Islet precursor cell (in vitro differentiated cells): Measurements from ENCODE around the gene TMEM184B.
"Not testable (repeated sequence)": the region's sequence is repeated elsewhere in the genome, so short reads cannot be mapped to it uniquely, and the experiment has no call there.

Source experiments
- DNase-seq: peaks from one replicate; pipeline ENCODE4 v3.0.0-alpha.2; 2018

TMEM184B gene

DNA sequence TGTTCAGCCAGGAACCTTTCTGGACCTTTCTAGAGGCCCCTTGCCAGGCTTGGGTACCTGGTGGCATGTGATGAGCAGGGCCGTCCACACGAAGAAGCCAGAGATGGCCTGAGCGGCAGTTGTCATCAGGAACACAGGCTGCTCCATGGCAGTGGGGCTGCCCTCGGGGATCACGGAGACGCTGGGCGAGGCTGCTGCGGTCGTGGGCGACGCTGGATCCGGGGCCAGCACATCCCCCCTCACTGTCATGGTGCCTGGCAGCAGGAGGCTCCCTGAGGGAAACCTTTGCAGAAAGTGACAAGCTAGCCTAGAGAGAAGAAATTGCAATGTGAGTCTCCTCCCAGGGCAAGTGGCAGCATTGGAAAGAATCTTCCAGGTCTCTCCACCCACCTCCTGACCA is 25.1 kb downstream of the TMEM184B start:
- DNase-seq: no peak

DNA sequence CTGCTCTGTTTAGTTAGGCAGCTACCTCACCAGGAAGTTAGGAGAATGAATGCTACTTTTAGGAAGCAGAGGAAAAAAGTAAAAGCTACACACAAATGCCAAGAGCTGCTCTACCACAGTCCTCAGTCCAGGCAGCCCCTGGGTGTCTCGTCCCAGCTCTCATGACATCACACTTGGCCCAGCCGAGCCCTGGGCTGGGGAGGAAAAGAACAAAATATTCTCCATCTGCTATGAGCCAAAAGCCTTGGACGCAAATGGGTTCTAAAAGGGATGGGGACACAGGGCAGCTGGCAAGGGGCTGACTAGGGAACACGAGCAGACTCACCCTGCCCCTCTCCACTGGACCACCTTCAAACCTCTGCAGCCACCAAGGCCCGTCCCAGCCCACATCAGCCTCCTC is 26.1 kb downstream of the TMEM184B start:
- no peak for DNase-seq

DNA sequence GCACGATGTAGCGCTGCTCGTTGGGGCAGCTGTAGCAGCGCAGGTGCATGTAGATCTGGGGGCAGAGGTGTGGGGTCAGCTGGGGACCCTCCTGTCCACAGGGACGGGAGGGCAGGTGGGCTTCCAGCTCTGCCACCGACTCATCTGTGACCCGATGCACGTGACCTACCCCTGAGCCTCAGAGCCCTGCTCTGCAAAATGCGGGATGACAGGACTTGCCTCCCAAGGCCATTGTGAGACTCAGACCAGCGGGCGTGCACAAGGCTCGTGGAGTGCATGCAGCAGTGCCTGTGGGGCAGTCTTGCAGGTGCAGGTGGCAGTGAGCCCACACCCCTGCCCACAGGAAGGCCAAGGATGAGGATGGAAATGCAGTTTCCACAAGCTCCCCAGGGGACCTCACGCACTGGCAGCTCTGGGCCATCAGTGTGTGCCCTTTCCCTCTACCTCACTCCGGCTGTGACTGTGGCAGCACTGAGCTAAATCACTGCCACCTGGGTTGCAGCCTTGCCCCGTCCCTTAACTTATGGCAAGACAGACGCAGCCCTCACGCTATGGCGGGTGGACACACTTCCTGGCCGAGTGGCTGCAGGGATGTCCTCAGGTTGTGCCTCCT is 26.7 kb downstream of the TMEM184B start:
- no peak for DNase-seq

DNA sequence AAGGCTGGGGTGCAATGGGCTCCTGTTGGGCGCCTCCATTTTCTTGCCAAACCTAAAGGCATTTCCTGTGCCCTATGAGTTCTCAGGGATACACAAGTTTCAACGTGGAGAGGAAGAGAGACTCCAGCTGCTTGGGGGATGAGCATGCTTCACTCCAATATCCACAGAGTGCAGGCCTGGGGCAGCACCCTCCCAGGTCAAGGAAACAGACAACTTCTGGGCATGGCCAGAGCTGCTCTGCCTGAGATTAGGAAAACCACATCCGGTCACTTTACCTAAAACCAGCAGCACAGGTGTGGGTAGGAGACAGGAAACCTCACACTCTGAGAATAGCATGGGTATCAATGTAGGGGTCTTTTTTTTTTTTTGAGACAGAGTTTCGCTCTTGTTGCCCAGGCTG is 28.7 kb downstream of the TMEM184B start:
- DNase-seq: no peak

DNA sequence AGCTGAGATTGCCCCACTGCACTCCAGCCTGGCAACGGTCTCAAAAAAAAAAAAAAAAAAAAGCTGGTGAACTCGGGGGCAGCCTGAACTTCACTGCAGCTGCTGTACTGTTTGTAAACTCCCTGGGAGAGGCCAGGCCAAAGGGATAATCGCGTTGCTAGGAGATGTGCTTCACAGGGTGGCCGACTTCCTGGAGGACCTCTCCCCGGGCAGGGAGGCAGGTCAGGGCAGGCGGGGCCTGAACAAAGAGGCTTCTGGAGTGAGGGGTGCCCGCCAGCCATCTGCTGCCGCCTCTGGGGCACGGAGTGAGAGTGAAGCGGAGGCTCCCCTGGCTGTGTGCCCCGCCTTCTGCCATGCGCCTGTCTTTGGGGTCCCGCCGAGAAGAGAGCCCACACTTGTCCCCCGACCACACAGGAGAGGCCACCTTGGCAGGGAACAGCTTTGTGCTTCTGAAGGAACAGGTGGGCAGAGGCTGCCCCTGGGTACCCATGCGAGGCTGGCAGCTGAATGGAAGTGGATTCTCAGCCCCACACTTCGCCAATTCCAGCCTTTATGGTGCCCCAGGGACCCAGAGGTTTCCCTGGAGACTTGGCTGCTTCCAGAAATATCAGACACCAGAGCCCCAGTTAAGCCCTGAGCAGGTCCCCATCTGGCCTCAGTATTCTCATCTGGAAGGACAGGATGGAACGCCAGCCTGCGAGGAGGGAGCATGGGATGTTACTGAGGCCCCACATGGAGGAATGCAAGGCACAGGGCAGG is 29.6 kb downstream of the TMEM184B start:
- DNase-seq: no peak

DNA sequence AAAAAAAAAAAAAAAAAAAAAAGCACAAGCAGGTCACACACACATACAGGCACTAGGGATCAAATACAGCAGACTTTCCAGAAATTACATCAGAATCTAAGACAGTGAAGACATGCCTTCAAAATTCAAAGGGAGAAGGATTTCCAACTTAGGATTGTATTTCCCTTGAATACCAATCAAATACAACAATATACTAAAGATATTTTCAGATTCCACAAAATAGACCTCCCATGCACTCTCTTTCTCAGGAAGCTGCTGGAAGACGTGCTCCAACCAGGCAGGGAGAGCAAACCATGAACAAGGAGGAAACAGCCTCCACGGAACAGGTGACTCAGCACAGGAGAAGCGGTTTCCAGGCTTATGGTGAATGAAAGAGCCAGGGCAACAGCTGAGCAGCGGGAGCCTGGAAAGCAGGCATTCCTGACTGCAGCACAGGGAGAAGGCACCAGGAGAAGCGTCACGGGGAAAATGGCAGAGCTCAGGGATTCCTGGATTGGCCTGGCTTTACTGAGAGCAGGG is 32.0 kb downstream of the TMEM184B start:
- DNase-seq: peak; percentile 96

DNA sequence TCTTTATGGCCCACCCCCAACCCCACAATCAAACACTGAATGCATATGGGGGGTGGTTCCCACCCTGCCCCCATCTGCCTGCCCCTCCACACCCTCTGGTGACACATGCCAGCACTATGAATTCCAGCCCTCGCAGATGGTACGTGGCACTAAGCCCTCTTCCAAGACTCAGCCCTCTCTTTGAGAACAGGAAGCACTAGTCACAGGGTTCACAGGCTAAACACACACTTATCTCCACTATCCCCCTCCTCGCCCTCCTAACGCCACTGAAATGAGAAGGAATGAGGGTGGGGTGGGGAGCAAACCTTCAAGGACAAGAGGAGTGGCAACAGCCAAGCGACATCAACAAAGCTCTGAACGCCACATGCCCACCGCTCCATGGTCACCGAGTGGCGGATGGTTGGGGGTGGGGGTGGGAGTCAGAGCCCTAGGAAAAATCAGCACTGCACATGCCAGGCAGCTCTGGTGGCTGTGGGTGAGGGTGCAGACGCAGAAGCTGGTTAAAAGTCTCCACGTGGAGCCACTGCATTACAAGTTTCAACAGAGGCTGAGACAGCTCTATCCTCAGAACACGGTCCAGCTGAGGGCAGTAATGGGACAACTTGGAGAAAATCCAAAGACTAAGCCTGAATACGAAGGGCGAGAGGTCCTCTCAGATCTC is 33.6 kb downstream of the TMEM184B start:
- DNase-seq: peak; percentile 65

DNA sequence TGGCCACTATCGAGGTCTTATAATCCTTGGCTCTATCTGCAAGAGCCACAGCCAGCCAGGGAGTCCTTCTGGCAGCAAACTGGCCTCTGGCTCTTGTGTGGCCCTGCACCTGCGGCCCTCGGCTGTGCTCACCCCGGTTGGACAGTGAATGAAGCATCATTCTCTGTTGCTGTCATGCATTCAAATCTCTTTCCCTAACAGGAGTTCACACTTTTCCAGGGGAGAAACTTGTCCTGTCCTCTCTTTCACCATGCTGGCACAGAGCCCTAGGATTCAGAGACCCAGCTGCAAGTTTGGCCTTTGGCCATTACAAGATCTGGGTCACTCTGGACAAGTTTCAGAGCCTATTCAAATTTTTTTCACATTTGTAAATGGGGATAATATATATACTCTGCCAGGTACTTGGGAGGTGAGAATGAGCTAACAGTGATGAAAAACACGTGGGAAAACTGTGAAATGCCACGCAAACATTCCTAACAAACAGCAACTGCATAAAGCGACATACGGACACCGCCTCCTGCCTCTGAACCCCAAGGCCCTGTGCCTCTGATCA is 34.2 kb downstream of the TMEM184B start:
- DNase-seq: no peak

DNA sequence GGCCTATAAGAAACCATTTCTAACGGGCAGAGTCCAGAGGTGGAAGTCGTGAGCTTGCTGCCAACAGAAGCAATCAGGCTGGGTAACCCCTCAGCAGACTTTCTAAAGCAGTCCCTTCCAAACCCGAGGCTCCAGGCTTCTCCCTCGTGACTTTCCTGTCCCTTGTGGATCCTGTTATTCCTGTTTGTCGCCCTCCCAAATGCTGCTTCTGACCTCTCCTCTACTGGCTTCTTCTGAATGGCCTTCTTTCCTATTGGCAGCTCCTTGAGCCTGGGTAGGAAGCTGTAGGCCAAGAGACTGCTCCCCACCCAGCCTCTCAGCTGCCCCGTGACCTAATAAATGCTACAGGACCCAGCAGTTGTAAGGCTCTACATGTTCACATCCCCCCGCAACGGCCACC is 36.0 kb downstream of the TMEM184B start:
- peak; percentile 90 for DNase-seq

DNA sequence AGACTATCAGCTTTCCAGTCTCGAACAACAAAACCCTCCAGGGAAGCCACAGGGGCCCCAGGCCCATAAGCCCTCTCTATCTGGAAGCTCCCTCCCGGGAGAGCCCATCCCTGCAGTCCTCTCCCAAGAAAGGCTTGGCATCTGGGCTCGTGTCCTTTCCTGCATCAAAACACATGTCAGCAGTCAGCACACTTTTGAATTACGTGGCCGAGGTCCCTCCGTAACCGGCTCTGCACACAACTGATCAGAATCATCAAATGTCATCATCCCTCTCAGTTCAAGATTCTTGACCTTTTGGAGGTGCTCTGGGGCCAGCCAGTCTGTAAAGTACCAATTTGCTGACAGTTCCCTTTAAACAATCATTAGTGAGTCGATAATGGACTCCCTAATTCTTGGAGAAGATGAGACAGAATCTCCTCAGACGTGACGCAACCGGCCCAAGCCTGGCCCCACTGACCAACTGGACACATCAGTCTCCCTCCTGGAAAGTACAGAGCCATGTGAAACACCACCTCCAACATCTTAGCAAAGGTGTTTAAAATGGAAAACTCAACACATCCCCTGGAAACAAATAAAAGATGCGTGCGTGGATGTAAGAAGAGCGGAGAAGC is 37.5 kb downstream of the TMEM184B start:
- DNase-seq: no peak

DNA sequence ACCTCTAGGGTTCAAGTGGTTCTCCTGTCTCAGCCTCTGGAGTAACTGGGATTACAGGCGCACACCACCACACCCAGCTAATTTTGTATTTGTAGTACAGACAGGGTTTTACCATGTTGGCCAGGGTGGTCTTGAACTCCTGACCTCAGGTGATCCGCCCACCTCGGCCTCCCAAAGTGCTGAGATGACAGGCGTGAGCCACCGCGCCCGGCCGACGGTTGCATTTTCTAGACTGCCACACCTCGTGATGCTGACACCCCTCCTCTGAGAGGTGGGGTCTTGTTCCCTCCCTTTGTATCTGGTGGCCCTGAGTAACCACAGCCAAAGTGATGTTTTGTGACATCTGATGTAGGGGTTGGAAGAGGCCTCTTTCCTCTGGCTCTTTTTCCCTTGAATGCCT is 39.0 kb downstream of the TMEM184B start:
- not testable (repeated sequence) for DNase-seq

DNA sequence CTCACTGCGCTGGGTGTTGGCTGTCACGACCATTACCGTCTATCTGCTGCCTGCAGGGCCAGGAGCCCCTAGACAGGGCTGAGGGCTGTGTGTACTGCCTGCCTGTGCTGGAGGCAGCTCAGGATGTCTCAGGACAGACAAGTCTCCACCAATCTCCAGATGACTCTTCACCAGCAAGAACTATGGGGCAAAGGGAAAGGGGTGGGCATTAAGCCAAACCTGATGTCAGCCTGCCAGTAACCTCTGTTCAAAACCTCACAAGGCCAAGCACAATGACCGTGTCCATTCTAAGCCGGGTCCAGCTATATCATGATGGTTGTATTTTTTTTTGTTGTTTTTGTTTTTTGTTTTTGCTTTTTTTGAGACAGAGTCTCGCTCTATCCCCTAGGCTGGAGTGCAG is 39.4 kb downstream of the TMEM184B start:
- DNase-seq: no peak

DNA sequence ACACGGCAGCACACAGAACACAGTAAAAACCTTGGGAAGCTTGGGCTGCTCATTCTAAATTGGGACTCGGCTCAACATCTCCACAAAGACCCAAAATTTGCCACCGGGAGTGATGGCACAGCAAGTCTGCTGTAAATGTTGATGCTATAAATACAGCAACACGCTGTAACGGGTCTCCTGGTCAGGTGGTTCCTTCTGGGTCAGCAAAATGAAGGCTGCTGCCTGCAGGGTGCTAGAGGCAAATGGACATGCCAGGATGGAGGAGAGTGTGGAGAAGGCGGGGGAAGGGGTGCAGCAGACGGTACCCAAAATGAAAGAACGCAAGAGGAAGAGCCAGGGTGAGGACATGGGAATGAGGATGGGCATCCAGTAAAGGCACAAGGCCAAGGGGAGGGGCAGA is 40.6 kb downstream of the TMEM184B start:
- no peak for DNase-seq

DNA sequence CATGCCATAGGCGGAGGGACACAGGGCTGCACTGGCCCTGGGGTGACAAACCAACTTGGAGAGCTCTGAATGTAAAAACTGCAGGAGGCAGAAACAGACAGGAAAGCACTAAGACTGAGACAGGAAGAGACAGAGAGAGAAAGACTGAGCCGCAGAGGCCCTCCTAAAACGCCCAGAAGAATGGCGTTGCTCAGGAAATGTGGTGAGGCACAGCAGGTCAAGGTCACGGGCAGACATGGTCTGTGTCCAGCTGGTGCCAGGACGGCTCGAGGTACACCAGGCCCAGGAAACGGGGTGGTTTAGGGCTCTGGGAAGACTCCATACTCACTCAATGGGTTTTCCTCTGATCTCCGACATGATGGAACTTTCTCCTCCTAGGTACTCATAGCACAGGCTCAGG is 41.9 kb downstream of the TMEM184B start:
- DNase-seq: no peak

DNA sequence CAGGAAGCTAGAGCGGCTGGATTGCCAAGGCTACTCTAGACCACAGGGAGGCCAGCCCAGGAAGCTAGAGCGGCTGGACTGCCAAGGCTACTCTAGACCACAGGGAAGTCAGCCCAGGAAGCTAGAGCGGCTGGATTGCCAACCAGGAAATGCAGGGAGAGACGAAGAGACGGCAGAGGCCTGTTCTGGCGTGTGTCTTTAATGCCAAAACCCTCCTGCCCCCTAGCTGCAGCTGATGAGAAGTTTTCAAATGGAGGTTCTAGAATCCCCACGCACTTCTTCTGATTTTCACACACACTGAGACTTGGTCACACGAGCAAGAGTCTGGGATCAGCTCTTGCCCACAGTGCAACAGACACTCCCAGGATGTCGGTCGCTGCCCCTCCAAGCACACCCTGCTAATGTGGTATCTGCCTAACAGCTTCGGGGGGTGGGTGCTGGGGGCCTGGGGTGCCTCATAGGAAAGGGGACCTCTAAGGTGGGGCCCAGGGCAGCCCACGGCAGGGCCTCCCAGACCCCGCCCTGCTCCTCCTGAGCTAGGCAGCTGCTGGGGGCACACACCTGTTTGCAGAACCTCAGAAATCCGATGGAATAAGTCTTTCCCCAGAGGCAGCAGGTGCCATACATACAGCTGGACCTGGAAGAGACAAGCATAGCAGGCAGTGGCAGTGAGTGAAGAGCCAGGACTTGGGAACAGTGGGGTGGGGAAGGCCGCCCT is 42.5 kb downstream of the TMEM184B start:
- DNase-seq: peak; percentile 77

DNA sequence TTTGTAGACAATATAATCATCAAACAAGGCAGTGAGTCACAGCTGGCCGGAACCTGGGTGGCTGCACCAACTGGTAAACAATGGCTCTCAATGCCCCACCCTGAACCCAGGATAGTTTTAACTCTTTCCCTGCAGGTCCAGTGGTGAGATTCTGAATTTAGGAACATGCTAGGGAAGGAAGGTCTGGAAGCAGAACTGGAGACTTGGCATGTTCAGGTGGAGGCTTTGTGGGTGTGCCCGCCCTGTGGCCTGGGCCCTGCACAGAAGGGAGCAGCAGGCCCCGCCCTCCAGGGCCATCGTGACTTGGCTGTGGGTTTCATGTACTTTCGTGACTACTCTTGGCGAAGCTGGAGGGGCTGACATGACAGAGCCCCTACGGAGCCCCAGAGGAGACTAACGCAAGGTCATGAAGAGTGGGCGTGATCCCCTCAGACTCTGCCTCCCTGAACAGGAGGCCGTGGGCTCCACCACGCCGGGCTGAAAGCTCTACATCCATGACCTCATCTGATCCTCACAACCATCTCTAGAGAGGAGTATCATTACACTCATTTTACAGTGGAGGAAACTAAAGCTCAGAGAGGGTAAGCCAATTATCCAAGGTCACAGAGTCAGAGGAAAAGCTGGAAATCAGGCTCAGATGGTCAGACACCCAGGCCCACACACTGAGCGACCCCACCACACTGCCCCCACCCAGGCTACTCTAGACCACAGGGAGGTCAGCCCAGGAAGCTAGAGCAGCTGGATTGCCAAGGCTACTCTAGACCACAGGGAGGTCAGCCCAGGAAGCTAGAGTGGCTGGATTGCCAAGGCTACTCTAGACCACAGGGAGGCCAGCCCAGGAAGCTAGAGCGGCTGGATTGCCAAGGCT is 43.7 kb downstream of the TMEM184B start:
- no peak for DNase-seq

DNA sequence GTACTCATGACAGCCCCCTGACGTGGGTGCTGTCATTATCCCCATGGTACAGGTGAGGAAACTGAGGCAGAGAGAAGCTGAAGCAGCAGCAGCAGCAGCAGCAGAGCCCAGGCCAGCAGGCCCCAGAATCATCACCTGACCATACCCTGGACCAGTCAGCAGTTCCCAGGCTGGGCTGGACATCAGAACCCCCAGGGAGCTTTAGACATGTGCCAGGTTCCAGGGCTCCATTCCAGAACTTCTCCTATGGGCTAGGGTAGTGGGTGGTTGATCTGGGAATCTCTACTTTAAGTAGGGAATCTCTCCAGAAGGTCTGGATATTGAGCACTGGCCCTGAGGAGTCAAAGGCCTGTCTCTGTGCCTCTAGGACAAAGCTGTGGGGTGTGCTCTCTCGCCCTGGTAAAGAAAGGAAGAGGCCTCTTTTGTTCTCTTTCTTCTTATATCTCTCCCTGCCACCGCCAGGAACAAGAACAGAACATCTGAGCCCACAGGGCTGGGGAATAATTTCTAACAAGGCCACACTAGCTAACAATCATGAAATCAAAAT is 44.4 kb downstream of the TMEM184B start:
- DNase-seq: no peak

DNA sequence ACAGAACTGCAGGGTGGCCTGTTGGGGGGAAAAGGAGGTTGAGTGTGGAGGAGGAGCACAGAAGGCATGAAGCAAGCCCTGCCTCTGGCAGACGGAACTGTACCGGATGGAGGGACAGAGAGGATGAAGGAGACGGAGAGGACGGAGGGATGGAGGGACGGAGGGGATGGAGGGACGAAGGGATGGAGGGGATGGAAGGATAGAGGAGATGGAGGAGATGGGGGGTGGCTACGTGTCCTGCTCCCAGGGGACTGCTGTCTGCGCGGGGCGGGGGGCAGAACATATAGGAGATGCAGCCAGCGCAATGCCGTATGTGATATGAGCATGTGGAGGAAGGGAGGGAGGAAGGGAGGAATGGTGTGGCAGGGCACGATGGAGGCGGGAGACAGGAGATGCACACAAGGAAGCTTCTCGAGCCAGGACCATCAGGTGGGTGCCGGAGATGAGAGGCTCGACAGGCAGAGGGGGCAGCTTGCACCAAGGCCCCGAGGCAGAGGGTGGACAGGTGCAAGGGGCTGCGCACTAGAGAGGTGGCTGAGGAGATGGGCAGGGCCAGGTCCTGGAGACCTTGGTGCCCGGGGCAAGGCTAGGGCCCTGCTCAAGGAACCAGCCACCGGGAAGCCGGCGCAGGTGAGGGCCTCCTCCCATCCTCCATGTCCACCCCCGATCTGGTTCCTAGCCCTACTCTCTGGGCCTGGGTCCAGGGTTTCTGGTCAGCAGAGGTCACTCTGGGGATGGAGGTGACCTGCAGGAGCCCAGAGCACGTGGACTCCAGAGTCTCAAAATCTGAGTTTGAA is 45.8 kb downstream of the TMEM184B start:
- DNase-seq: no peak

DNA sequence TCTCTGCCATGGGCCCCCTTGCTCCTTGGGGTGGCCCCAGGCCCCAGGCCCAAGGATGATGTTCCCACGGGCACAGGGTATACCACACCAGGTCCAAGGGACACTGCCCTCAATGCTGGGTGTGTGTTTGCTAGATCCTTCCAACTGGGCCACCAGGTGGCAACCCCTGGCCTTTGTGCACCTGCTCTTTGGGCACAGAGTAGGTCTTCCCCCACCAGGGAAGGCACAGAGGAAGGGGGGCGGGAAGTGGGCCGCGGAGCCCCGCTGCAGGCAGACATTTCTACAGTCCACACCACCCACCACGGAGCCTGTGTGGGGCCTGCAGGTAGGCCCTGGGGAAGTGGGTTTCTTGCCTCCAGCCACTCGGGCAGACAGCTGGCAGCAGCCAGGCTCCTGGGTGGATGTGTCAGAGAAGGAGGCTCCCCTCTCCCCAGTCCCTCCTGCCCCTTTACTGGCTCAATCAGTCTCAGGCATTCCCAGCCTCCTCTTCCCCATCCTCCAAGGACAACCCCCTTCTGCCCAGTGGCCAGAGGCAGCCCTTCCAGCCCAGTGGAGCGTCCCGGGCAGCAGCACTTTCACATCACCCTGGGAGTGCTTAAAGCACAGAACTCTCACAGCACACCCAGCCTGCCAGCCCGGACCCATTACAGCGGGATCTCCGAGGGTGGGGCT is 49.4 kb downstream of the TMEM184B start:
- no peak for DNase-seq

DNA sequence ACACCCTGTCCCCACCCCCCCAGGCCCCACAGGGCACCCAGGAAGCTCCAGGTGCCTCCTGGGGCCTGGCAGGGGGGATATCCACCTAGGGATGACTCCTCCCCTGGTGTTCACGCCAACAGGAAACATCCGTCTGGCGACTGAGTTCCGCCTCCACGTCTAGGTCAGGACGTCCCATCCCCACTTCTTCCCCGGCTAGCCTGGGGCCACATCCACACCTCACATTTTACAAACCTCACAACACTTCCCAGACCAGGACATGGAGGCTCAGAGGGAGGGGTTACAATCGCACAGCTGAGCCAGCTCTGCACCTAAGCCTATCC is 50.1 kb downstream of the TMEM184B start:
- DNase-seq: peak; percentile 73
